GM12878 (cell line): ENCODE data around the gene ZNF618. TPM values are rescaled to one million over a fixed set of nuclear protein-coding genes. Genes with fewer than 3 reads are reported as not detected.

Experiments used
- ATAC-seq: fragments of 200-7000 bp; cut with Tn5 transposase; 3 replicates; pipeline ENCODE4 v1.9.1; 2020; ENCODE audit warnings: mild to moderate bottlenecking, moderate library complexity
- BruUV-seq: library from RNA; stranded (reverse); fragments of 400-500 nt; replicated peaks from 2 replicates; lab custom pipeline; 2021; lab: Mats Ljungman, UMichigan
- CTCF ChIA-PET: fragments of 300-600 bp; sonication (Branson Sonifier 250); formaldehyde crosslinking; extraction: SDS; loops from one replicate; lab custom pipeline; 2021; ENCODE audit warnings: inconsistent platforms; lab: Yijun Ruan, JAX
- POLR2A ChIA-PET: fragments of 350-600 bp; formaldehyde crosslinking; extraction: SDS; loops from one replicate; lab custom pipeline; 2021; ENCODE audit warnings: inconsistent platforms; lab: Charles Lee
- RAD21 ChIA-PET: fragments of 300-600 bp; sonication (Branson Sonifier 250); formaldehyde crosslinking; loops from one replicate; lab custom pipeline; 2023; ENCODE audit warnings: antibody characterized with exemption; ENCODE audit not compliant: unreplicated experiment; lab: Charles Lee
- SMC1A ChIA-PET: fragments of 300-600 bp; sonication (Branson Sonifier 250); formaldehyde crosslinking; loops from one replicate; lab custom pipeline; 2023; ENCODE audit not compliant: unreplicated experiment, uncharacterized antibody; lab: Charles Lee
- DNase-seq: peaks from one replicate; pipeline ENCODE4 v3.0.0-alpha.2; 2011; ENCODE audit warnings: low read depth, low spot score
- FAIRE-seq: peaks from 3 replicates; lab custom pipeline; 2011; peaks lifted over from hg19 to GRCh38; lab: Jason Lieb, UNC
- H2AFZ ChIP-seq: 2 replicates; pipeline ENCODE4 v1.6.0; 2011; ENCODE audit warnings: low read depth, low read length, control low read depth; ENCODE audit not compliant: control insufficient read depth
- H3K27ac ChIP-seq: 2 replicates; pipeline ENCODE4 v1.5.1; 2011; ENCODE audit warnings: control low read depth; ENCODE audit not compliant: control insufficient read depth, insufficient read depth
- H3K27me3 ChIP-seq, 2 experiments: replicated peaks in 1 of 2; 2 replicates each; pipeline versions ENCODE4 v1.6.0 to v1.6.1; 2011; ENCODE audit warnings: low read length in 1 of 2; ENCODE audit not compliant: control insufficient read depth in 2 of 2, insufficient read depth in 2 of 2
- H3K36me3 ChIP-seq, 2 experiments: 2 replicates each; pipeline ENCODE4 v1.5.1; 2011; ENCODE audit warnings: low read length in 1 of 2; ENCODE audit not compliant: control insufficient read depth in 2 of 2, insufficient read depth in 2 of 2
- H3K4me1 ChIP-seq: 2 replicates; pipeline ENCODE4 v1.6.1; 2011; ENCODE audit warnings: mild to moderate bottlenecking, low read length, moderate library complexity, mixed read lengths; ENCODE audit not compliant: control insufficient read depth, insufficient read depth
- H3K4me2 ChIP-seq: 2 replicates; pipeline ENCODE4 v1.6.0; 2011; ENCODE audit warnings: control low read depth; ENCODE audit not compliant: control insufficient read depth, insufficient read depth
- H3K4me3 ChIP-seq: fragments of 200-600 bp; sonication (generic); 2 replicates; pipeline ENCODE4 v1.5.1; 2016
- H3K79me2 ChIP-seq: 2 replicates; pipeline ENCODE4 v1.6.0; 2011; ENCODE audit warnings: low read length; ENCODE audit not compliant: control insufficient read depth, insufficient read depth
- H3K9ac ChIP-seq: 2 replicates; pipeline ENCODE4 v1.8.0; 2011; ENCODE audit warnings: low read length, control low read depth, mixed read lengths; ENCODE audit not compliant: control insufficient read depth, insufficient read depth
- H3K9me3 ChIP-seq: replicated peaks from 3 replicates; pipeline ENCODE4 v1.5.1; 2011; ENCODE audit warnings: mild to moderate bottlenecking, low read length; ENCODE audit not compliant: control insufficient read depth, insufficient read depth
- H4K20me1 ChIP-seq: 2 replicates; pipeline ENCODE4 v1.6.0; 2011; ENCODE audit not compliant: control insufficient read depth, insufficient read depth
- BMI1 ChIP-seq: fragments of 450-650 bp; IDR thresholded peaks from 2 replicates; pipeline ENCODE4 v1.6.1; 2016; ENCODE audit warnings: mild to moderate bottlenecking, moderate library complexity, borderline replicate concordance
- E2F8 ChIP-seq: fragments of 450-650 bp; IDR thresholded peaks from 2 replicates; pipeline ENCODE4 v1.6.1; 2018; ENCODE audit warnings: mild to moderate bottlenecking, low read depth, moderate library complexity; ENCODE audit not compliant: partially characterized antibody
- ELK1 ChIP-seq: IDR thresholded peaks from 2 replicates; pipeline ENCODE4 v1.6.1; 2012; ENCODE audit warnings: low read depth, low read length, improper control_type of control experiment
- FOS ChIP-seq: IDR thresholded peaks from 3 replicates; pipeline ENCODE4 v1.6.1; 2011; ENCODE audit warnings: borderline replicate concordance; ENCODE audit not compliant: insufficient read length; ENCODE audit errors: extremely low read depth
- IRF4 ChIP-seq: IDR thresholded peaks from 2 replicates; pipeline ENCODE4 v1.6.1; 2011; ENCODE audit warnings: low read depth, low read length
- JUND ChIP-seq: IDR thresholded peaks from 2 replicates; pipeline ENCODE4 v1.6.1; 2012; ENCODE audit warnings: low read depth, mild to moderate bottlenecking, low read length, improper control_type of control experiment, moderate library complexity
- MTA3 ChIP-seq: IDR thresholded peaks from 2 replicates; pipeline ENCODE4 v1.6.1; 2012; ENCODE audit warnings: low read length, inconsistent platforms, borderline replicate concordance
- MYB ChIP-seq: fragments of 150-350 bp; IDR thresholded peaks from 2 replicates; pipeline ENCODE4 v1.6.1; 2014; ENCODE audit warnings: mild to moderate bottlenecking, low read depth, low read length, borderline replicate concordance
- TCF7 ChIP-seq: IDR thresholded peaks from 2 replicates; pipeline ENCODE4 v1.6.1; 2014; ENCODE audit warnings: antibody characterized with exemption, borderline replicate concordance
- ZBTB40 ChIP-seq: fragments of 450-650 bp; IDR thresholded peaks from 2 replicates; pipeline ENCODE4 v1.6.1; 2016; ENCODE audit warnings: mild to moderate bottlenecking, moderate library complexity, borderline replicate concordance
- ZNF24 ChIP-seq: fragments of 450-650 bp; IDR thresholded peaks from 2 replicates; pipeline ENCODE4 v1.6.1; 2017; ENCODE audit warnings: antibody characterized with exemption, mild to moderate bottlenecking
- WGBS: methylation state at CpG from one replicate; pipeline ENCODE4 v1.1.6; 2016; ENCODE audit warnings: low lambda C conversion rate; ENCODE audit not compliant: insufficient replicate concordance, insufficient coverage; ENCODE audit errors: missing lambda C conversion rate; 5-methylcytosine and 5-hydroxymethylcytosine counted together
- in situ Hi-C: fragments of 300-500 bp; cut with MboI; formaldehyde crosslinking; loops from 9 replicates; pipeline ENCODE4 v1.14.3; 2018; ENCODE audit warnings: mixed read lengths
- intact Hi-C: fragments of 100-400 bp; cut with micrococcal nuclease; formaldehyde crosslinking; loops from one replicate; pipeline ENCODE4 v1.14.2; 2022; ENCODE audit not compliant: unreplicated experiment
- polyA plus RNA-seq, 11 experiments: library from polyadenylated mRNA; depleted of rRNA in 4 of 11; unstranded in 6 of 11; stranded (reverse) in 5 of 11; fragments of >200 nt; fragmentation: Nextera tagmentation in 4 of 11; fragmentation: Illumina TruSeq in 1 of 11; extraction: Ambion mirVana in 4 of 11; extraction: Trizol in 1 of 11; gene quantifications; 1 replicate in 1 of 11; 2 replicates in 10 of 11; pipeline versions ENCODE4 v1.2.1 to v1.2.3, GENCODE V29; 2011 to 2016; ENCODE audit warnings: inconsistent platforms in 2 of 11, missing spikeins in 2 of 11, low read depth in 1 of 11
- total RNA-seq, 4 experiments: library from RNA; depleted of rRNA in 3 of 4; stranded (reverse); fragments of >200 nt in 3 of 4; fragmentation: Illumina TruSeq in 1 of 4; extraction: Trizol in 1 of 4; gene quantifications; 2 replicates each; pipeline versions ENCODE4 v1.2.1 to v1.2.3, GENCODE V29; 2013 to 2021

The ZNF618 gene
- total and polyA plus RNA-seq, 10 of the 15 experiments (the other 5 are each of a cell fraction or from before 2014, with no cell fraction given) = 0.01 to 0.24 (median 0.06) TPM; not detected in 2

DNA sequence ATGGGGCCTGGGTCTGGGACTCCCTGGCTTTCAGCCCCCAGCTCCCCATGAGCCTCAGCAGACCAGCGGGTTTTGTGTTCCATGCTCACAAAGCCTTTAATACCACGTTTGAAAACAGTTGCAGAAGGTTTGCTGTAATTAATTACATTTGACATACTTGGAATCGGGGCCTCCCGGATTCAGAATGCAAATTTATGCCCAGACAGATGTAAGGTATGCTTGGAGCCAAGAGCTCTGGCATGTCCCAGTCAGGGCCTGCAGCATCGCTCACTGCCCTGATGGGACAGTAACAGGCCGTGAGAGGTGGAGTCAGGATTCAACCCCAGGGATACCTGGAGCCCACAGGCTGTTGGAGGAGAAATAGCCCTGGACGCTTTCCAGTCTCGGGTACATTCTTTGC is 12.2 kb downstream of the ZNF618 start (continued):
- no peak for TF ChIP-seq ELK1
- no peak for TF ChIP-seq MTA3
- no peak for TF ChIP-seq BMI1
- TF ChIP-seq, all 136 proteins: peak for 0

GRCh38 chr9:113888976-113889375 is 12.9 kb downstream of the ZNF618 start:
- no peak overlapping the region for H2AFZ ChIP-seq
- no peaks in the 10 kb centered on the region for H4K20me1 ChIP-seq
- DNase-seq = no peak
- H3K36me3 ChIP-seq = no peaks in the 10 kb centered on the region
- no peak for ATAC-seq
- H3K4me3 ChIP-seq = no peak overlapping the region
- ChIA-PET CTCF (no interaction called here), RAD21 (no interaction called here), POLR2A (no interaction called here), SMC1A (no interaction called here)
- H3K4me1 ChIP-seq = 0 out of 2 replicates have a peak, but pooled peaks cover 3% of the 10 kb centered on the region
- no peak overlapping the region for H3K9ac ChIP-seq
- intact Hi-C loops = no loop called here
- 39% methylated on average over 4 of the region's 4 CpGs for WGBS
- TF ChIP-seq TCF7 (no peak), MTA3 (no peak), ZBTB40 (no peak), JUND (no peak), FOS (no peak), IRF4 (no peak), MYB (no peak), E2F8 (no peak), ZNF24 (no peak), BMI1 (no peak)
- in situ Hi-C loops = no loop called here
- no peak overlapping the region for H3K4me2 ChIP-seq
- no peak for FAIRE-seq
- H3K9me3 ChIP-seq = no peaks in the 10 kb centered on the region; the same call in 2 of the 3 replicates
- no peak overlapping the region for H3K27ac ChIP-seq
- BruUV-seq = no TSS peak
- no peaks in the 10 kb centered on the region for H3K27me3 ChIP-seq
- H3K79me2 ChIP-seq = no peaks in the 10 kb centered on the region
